Gastrocnemius medialis (tissue), 4 donors: ENCODE measurements around the gene KISS1R.

Experiments used
- CTCF ChIP-seq, 5 experiments: fragments of 450-650 bp in 3 of 5; fragments of 200-600 bp in 2 of 5; sonication (generic) in 2 of 5; IDR thresholded peaks in 4 of 5; conservative IDR thresholded peaks in 1 of 5; 1 replicate in 4 of 5; 2 replicates in 1 of 5; pipeline ENCODE4 v1.5.1; 2016 to 2019; ENCODE audit warnings: antibody characterized with exemption in 5 of 5, mild to moderate bottlenecking in 3 of 5, moderate library complexity in 3 of 5
- POLR2A ChIP-seq, 2 donors: fragments of 450-650 bp; IDR thresholded peaks; one replicate each; pipeline ENCODE4 v1.6.1; 2017; ENCODE audit warnings: antibody characterized with exemption in 2 of 2, mild to moderate bottlenecking in 2 of 2, moderate library complexity in 2 of 2

- TF ChIP-seq CTCF (IDR thresholded peaks at IDR 0.05 in 4 of 5, conservative IDR thresholded peaks at IDR 0.05 in 1 of 5), result no peak
- no peak for TF ChIP-seq POLR2A (IDR thresholded peaks at IDR 0.05)
Measured at GRCh38 chr19:928471-929202, 11.5 kb downstream of the KISS1R start.
